ENCODE results near the gene EHD3. TPM values are rescaled to one million over a fixed set of nuclear protein-coding genes. Genes with fewer than 3 reads are reported as not detected.

The EHD3 gene
- total RNA-seq, 1 donor, result 16.3 TPM

DNA sequence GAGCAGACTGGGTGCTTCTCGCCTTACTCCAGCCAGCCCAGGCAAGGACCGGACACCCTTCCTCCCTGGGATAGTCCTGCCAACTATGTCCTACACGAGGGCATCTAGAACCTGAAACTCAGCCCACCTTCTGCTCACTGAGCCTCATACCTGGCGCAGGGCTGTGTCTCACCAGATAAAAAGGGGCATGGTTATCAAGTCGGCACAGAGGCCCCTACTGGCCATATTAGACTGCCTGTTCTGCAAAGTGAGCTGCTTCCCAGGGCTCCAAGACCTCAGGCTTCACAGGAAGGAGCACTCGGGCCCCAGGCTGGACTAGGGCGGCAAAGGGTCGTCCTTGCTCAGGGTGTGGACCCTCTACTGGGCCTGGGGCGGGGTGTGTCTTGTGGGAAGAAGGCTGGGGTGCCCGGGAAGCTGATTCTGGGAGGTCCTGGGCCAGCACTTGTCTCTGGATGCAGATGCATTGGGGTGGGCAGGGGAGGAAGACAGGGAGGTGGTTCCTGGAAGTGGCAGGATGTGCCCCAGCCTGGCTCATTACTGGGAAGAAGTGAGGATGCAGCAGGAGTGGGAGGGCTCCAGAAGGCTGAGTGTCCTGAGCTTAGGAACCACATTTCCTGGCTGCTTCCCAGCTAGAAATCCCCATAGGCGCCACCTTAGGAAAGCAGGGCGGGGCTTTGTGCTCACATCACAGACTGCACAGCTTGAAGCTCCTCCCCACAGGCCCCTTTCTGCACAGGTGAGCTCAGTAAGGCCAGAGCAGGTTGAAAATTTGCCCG, 19.6 kb downstream of the EHD3 start:
- Histone ChIP-seq H3K4me2 (ENCODE audit: insufficient read depth, low read length) (no peak overlapping the region), H3K4me1 (ENCODE audit: insufficient read depth, low read length) (no peaks in the 10 kb centered on the region), H3K79me2 (ENCODE audit: insufficient read depth, low read length) (no peaks in the 10 kb centered on the region), H3K27ac (ENCODE audit: low read depth, low read length) (no peak overlapping the region), H3K4me3 (ENCODE audit: insufficient read depth, low read length) (no peak overlapping the region), H2AFZ (ENCODE audit: low read length) (no peak overlapping the region), H4K20me1 (ENCODE audit: insufficient read depth, low read length) (no peaks in the 10 kb centered on the region), H3K36me3 (ENCODE audit: insufficient read depth, low read length) (peaks cover 5% of the 10 kb centered on the region), H3K9me3 (ENCODE audit: low read depth, low read length) (no peaks in the 10 kb centered on the region), H3K27me3 (ENCODE audit: insufficient read depth, low read length) (no peaks in the 10 kb centered on the region)
- DNase-seq (ENCODE audit: insufficient read length, low spot score, missing footprints), result no peak
- TF ChIP-seq, protein P1, sequence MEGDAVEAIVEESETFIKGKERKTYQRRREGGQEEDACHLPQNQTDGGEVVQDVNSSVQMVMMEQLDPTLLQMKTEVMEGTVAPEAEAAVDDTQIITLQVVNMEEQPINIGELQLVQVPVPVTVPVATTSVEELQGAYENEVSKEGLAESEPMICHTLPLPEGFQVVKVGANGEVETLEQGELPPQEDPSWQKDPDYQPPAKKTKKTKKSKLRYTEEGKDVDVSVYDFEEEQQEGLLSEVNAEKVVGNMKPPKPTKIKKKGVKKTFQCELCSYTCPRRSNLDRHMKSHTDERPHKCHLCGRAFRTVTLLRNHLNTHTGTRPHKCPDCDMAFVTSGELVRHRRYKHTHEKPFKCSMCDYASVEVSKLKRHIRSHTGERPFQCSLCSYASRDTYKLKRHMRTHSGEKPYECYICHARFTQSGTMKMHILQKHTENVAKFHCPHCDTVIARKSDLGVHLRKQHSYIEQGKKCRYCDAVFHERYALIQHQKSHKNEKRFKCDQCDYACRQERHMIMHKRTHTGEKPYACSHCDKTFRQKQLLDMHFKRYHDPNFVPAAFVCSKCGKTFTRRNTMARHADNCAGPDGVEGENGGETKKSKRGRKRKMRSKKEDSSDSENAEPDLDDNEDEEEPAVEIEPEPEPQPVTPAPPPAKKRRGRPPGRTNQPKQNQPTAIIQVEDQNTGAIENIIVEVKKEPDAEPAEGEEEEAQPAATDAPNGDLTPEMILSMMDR (IDR thresholded peaks at IDR 0.05; ENCODE audit: extremely low read depth, low read depth, low read length), result no peak

DNA sequence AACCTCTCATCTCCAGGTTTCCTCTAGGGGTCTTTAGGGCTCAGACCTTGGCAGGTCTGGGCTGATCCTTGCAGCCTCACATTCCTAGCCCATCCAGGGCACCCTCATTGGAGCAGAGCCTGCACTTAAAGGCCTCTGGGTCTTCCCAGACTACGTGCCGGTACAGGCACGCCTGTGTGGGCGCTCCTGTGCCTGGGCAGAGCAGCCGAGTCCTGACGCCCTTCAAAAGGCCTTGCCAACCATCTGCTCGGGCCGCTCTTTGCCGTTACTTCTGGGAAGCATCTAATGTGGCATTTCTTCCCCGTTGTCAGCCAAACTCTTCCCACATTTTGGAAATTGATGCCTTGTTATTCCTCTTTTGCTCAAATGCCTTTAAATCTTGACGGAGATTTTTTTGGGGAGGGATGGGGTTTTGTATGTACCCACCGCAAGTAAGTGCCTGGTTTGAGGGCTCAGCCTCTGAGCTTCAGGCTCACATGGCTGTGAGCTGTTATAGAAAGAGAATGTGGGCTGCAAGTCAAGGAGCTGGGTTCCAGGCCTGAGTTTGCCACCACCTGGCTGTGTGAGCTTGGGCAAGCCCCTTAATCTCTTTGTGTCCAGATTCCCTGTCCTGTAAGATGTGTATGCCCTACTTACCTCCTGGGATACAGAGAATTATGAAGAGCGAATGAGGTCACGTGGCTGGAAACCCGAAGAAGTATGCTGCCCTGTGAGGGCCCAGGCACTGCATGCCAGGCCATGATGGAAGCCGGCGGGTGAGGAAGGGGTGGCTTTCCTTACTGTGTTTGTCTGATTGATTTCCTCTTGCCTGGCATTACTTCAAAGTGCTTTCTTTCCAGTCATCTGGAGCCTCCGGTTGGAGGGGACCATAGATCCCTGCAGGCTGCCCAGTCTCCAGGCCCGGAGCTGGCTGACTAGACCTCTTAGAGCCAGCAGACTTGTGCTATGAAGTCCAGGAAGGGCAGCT, 20.6 kb downstream of the EHD3 start:
- Histone ChIP-seq H4K20me1 (ENCODE audit: insufficient read depth, low read length) (no peaks in the 10 kb centered on the region), H3K27me3 (ENCODE audit: insufficient read depth, low read length) (no peaks in the 10 kb centered on the region), H2AFZ (ENCODE audit: low read length) (no peak overlapping the region), H3K36me3 (ENCODE audit: insufficient read depth, low read length) (no peaks in the 10 kb centered on the region), H3K79me2 (ENCODE audit: insufficient read depth, low read length) (no peaks in the 10 kb centered on the region), H3K27ac (ENCODE audit: low read depth, low read length) (no peak overlapping the region), H3K4me1 (ENCODE audit: insufficient read depth, low read length) (no peaks in the 10 kb centered on the region), H3K4me2 (ENCODE audit: insufficient read depth, low read length) (no peak overlapping the region), H3K4me3 (ENCODE audit: insufficient read depth, low read length) (no peak overlapping the region), H3K9me3 (ENCODE audit: low read depth, low read length) (no peaks in the 10 kb centered on the region)
- DNase-seq (ENCODE audit: insufficient read length, low spot score, missing footprints), result no peak
- TF ChIP-seq, protein P1 (IDR thresholded peaks at IDR 0.05; ENCODE audit: extremely low read depth, low read depth, low read length), result no peak

DNA sequence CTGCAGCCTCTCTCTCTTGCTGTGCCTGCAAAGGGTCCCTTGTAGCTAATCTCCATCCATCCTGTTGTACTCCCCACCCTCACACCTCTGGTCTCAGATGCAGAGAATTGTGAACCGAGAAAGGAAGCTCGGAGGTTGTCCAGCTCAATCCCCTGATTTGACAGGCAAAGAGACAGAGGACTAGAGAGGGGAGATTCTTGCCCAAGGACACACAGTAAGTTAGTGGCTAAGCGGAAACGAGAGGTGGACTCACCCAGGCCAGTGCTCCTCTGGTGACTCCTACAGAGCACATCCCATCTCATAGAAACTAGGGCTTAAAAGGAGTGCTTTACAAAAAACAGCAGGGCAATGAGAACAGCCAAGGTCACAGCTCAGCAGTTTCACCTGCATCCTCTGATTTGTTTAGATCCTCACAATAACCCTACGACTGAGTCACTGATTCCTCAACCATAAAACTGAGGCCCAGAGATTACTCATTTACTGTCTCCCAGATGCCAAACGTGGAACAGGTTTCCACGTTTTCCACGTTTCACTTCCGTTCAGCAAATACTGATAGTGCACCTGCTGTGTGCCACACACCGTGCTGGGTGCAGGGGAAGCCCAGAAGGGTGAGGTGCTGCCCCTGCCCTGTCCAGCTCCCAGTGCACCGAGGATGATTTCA, 22.1 kb downstream of the EHD3 start:
- no peak overlapping the region for H3K4me3 ChIP-seq (ENCODE audit: insufficient read depth, low read length)
- no peaks in the 10 kb centered on the region for H3K27me3 ChIP-seq (ENCODE audit: insufficient read depth, low read length)
- H4K20me1 ChIP-seq (ENCODE audit: insufficient read depth, low read length), result no peaks in the 10 kb centered on the region
- H2AFZ ChIP-seq (ENCODE audit: low read length), result no peak overlapping the region
- H3K9me3 ChIP-seq (ENCODE audit: low read depth, low read length), result no peaks in the 10 kb centered on the region
- TF ChIP-seq, protein P1 (IDR thresholded peaks at IDR 0.05; ENCODE audit: extremely low read depth, low read depth, low read length), result no peak
- no peak for DNase-seq (ENCODE audit: insufficient read length, low spot score, missing footprints)
- H3K79me2 ChIP-seq (ENCODE audit: insufficient read depth, low read length), result no peaks in the 10 kb centered on the region
- no peak overlapping the region for H3K4me2 ChIP-seq (ENCODE audit: insufficient read depth, low read length)
- no peaks in the 10 kb centered on the region for H3K4me1 ChIP-seq (ENCODE audit: insufficient read depth, low read length)
- H3K36me3 ChIP-seq (ENCODE audit: insufficient read depth, low read length), result no peaks in the 10 kb centered on the region
- no peak overlapping the region for H3K27ac ChIP-seq (ENCODE audit: low read depth, low read length)
